Renal cortex interstitium (tissue), 11 donors: ENCODE data around the gene INSYN2A. TPM values are rescaled to one million over a fixed set of nuclear protein-coding genes. Genes with fewer than 3 reads are reported as not detected.
A peak's percentile ranks its signal among the peaks of the same experiment; 100 is the strongest.

Source experiments
- DNase-seq, 11 donors: peaks; one replicate each; pipeline ENCODE4 v3.0.0-alpha.2; 2013; ENCODE audit warnings: low read depth in 9 of 11, low spot score in 4 of 11; ENCODE audit errors: extremely low read depth in 1 of 11
- polyA plus RNA-seq, 3 donors: library from polyadenylated mRNA; unstranded; fragments of 120-200 nt; gene quantifications; one replicate each; pipeline ENCODE4 v1.2.1, GENCODE V29; 2013; ENCODE audit not compliant: insufficient read length in 3 of 3

The INSYN2A gene
- polyA plus RNA-seq, 3 donors = 3.6 to 4.6 (median 3.7) TPM

- no peak for DNase-seq
Measured at GRCh38 chr10:127200646-127201045, 4.3 kb upstream of the INSYN2A start.

- no peak for DNase-seq
Measured at GRCh38 chr10:127198721-127199120, 2.3 kb upstream of the INSYN2A start.

GRCh38 chr10:127198307-127198706 is 1.9 kb upstream of the INSYN2A start:
- no peak for DNase-seq

- DNase-seq = no peak
Measured at GRCh38 chr10:127197154-127197432, 702 bp upstream of the INSYN2A start.

- DNase-seq = peak in 1 of 11 donors; percentile 20
Measured at GRCh38 chr10:127195571-127196281, 665 bp downstream of the INSYN2A start.

GRCh38 chr10:127195041-127195506 is 1.3 kb downstream of the INSYN2A start:
- DNase-seq = no peak

GRCh38 chr10:127194599-127194998 is 1.8 kb downstream of the INSYN2A start:
- DNase-seq = no peak

- DNase-seq = no peak
Measured at GRCh38 chr10:127194111-127194510, 2.3 kb downstream of the INSYN2A start.

GRCh38 chr10:127193125-127193524 is 3.3 kb downstream of the INSYN2A start:
- no peak for DNase-seq

- DNase-seq = no peak
Measured at GRCh38 chr10:127190427-127190826, 6.0 kb downstream of the INSYN2A start.

GRCh38 chr10:127189226-127189625 is 7.2 kb downstream of the INSYN2A start:
- DNase-seq = no peak

- no peak for DNase-seq
Measured at GRCh38 chr10:127186813-127187212, 9.6 kb downstream of the INSYN2A start.

- no peak for DNase-seq
Measured at GRCh38 chr10:127184582-127184981, 11.8 kb downstream of the INSYN2A start.

- no peak for DNase-seq
Measured at GRCh38 chr10:127182161-127182560, 14.2 kb downstream of the INSYN2A start.

GRCh38 chr10:127179612-127180250 is 16.7 kb downstream of the INSYN2A start:
- DNase-seq = no peak

GRCh38 chr10:127176649-127177048 is 19.7 kb downstream of the INSYN2A start:
- no peak for DNase-seq

GRCh38 chr10:127175357-127176110 is 20.9 kb downstream of the INSYN2A start:
- DNase-seq = no peak

- DNase-seq = no peak
Measured at GRCh38 chr10:127174866-127175265, 21.5 kb downstream of the INSYN2A start.

GRCh38 chr10:127168261-127168660 is 28.1 kb downstream of the INSYN2A start:
- no peak for DNase-seq

GRCh38 chr10:127162841-127163240 is 33.5 kb downstream of the INSYN2A start:
- no peak for DNase-seq
